Stimulated activated CD4-positive, alpha-beta T cell treated with anti-CD3 and anti-CD28 coated beads, TNF-alpha, amount 100 ng/mL, for 4 hours (primary cell): ENCODE results near the gene PRSS8.
"Not testable (repeated sequence)": the region's sequence is repeated elsewhere in the genome, so short reads cannot be mapped to it uniquely, and the experiment has no call there.

ENCODE experiments used
- DNase-seq, 3 experiments: peaks; one replicate each; pipeline ENCODE4 v3.0.0-alpha.2; 2020; ENCODE audit warnings: low read depth in 3 of 3

Gene PRSS8

DNA sequence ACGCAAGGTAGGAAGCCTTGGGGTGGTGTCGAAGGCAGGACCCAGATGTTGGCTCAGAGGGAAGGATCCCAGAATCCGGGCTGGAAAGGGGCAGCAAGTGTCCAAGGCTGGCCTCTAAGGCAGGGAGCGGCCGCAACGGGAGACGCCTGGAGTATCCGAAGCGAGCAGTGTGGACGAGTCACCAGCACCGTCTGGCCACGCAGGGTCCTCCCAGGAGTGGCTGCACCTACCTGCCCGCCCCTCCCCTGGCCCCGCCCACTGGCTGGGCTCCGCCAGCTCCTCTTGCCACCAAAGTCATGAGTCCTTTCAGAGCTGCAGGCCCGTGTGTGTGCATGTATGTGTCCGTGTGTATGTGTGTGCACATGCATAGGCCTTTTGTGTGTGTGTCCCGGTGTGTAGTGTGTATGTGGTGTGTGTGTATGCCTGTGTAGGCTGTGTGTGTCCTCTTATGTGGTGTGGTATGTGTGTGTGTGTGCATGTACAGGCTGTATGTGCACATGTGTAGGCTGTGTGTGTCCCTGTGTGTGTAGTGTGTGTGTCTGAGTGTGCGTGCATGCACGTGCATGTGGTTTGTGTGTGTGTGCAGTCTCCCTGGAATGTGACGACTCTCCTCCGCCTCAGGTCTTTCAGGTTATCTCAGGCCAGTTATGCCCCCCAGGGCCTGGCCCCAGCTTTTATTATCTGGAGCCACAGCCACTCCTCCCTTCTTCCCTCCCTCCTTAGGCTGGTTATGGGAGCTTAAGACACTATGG, at the start of gene PRSS8:
Gene PRSS8, minus strand, starts transcription at position 193 of the 752 bp plus-strand sequence. CDS start 229 bp downstream, outside the sequence.
- DNase-seq = no peak

DNA sequence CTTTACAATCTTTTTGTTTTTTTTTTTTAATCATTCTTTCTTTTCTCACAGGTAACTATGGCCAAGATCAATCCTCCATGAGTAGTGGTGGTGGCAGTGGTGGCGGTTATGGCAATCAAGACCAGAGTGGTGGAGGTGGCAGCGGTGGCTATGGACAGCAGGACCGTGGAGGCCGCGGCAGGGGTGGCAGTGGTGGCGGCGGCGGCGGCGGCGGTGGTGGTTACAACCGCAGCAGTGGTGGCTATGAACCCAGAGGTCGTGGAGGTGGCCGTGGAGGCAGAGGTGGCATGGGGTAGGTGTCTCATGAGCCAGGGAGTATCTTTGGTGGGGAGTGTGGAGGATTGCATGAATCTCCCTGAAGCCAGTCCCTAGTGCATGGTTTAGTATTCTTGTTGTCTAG, 49.4 kb upstream of the PRSS8 start:
- no peak for DNase-seq

DNA sequence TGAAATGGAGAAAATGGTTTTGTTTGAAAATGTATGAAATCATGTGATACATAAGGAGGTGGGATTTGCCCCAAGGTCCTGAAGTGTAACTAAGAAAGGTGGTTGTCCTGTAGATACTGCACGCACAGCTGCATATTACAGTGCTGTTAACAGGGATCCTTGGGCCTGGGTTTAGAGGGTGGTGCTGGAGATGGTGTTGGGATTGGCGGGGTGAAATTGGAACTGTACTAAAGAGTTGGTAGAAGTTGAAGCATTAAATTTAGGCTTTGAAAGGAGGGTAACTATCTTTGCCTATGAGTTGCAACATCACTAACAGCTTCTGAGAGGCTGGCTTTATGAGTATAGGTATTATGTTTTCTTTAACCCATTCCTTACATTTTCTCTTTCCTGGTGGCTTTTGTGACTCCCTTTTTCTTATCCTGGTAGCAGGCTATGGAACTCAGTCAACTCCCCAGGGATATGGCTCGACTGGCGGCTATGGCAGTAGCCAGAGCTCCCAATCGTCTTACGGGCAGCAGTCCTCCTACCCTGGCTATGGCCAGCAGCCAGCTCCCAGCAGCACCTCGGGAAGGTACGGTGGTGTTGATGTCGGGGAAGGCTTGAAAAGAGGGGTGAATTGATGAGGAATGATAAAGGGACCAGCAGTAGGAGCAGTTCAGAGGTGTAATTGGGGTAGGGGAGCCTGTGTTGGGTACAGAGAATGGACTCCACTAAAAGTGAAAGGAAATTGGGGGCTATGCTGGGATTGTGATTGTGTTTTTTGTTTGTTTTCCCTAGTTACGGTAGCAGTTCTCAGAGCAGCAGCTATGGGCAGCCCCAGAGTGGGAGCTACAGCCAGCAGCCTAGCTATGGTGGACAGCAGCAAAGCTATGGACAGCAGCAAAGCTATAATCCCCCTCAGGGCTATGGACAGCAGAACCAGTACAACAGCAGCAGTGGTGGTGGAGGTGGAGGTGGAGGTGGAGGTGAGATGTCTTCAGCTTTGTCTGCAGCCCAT, 48.2 kb upstream of the PRSS8 start:
- DNase-seq = no peak

DNA sequence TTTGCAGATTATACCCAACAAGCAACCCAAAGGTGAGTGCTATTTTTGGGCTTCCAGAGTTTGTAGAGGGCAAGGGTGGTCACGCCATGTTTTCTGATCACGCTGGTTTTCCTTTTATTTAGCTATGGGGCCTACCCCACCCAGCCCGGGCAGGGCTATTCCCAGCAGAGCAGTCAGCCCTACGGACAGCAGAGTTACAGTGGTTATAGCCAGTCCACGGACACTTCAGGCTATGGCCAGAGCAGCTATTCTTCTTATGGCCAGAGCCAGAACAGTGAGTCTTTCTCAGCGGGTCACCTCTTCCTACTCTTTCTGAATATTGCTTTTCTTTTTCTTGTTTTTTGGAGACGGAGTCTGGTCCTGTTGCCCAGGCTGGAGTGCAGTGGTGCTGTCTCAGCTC, 46.9 kb upstream of the PRSS8 start:
- DNase-seq = no peak

DNA sequence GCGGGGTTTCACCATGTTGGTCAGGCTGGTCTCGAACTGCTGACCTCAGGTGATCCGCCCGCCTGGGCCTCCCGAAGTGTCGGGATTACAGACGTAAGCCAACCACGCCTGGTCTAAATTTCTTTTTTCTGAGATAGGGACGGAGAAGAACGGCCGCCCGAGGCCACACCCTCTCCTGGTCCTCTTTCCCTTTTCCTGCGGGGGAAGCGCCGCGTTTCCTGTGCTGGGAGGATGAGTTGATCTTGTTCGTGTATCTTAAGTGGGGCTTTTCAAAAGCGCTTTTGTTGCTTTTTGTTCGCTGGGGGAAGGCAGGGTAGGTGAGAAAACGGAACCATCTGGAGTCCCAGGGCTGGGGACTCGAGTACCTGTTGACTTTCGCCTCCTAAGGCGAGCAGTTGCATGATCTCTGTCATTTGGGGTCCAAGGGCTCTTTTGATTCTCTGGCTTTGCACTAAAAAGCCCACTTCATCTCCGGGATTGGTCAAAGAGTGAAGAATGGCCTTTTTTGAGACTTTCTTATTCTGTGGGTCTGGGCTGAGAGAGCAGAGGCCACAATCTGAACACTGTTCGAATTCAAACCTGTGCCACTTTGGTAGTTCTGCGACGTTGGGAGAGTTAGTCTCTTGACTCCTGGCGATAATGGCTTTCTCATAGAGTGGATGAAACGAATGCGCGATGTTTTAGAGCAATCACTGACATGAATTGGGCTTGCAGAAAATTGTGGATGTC, 45.7 kb upstream of the PRSS8 start:
- peak in 1 of 3 experiments; percentile 12 for DNase-seq

DNA sequence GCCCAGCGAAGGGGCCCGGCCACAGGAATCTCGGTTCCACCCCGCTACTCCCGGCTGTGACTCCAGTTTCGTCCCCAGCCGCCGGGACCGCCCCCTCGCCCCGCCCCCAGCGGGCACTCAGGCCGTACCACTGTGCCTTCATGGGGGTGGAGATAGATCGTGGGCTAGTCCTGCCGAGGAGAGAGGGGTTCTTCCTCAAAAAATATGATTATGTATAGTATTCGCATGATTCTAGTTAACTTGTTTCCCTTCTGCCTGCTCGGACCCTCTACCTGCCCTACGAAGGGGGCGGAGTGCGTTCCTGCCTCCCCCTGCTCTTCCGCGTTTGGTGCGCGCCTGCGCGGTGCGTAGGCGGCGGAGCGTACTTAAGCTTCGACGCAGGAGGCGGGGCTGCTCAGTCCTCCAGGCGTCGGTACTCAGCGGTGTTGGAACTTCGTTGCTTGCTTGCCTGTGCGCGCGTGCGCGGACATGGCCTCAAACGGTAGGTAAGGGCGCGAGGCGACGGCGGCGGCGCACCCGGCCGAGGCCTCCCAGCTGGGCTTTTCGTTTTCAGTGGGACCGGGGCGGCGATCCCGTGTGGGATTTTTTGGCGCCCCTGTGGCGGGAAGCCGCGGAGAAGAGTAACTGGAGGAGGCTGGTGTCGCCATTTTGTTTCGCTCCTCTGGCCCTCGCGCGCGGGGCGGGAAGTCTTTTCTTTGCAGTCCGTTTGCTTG, 44.4 kb upstream of the PRSS8 start, which contains the start of gene FUS:
Gene FUS, plus strand, starts transcription at position 393 of the 713 bp plus-strand sequence. Its CDS starts 76 bp downstream, at position 469.
- peak; percentile 75 to 89 (median 84) for DNase-seq

DNA sequence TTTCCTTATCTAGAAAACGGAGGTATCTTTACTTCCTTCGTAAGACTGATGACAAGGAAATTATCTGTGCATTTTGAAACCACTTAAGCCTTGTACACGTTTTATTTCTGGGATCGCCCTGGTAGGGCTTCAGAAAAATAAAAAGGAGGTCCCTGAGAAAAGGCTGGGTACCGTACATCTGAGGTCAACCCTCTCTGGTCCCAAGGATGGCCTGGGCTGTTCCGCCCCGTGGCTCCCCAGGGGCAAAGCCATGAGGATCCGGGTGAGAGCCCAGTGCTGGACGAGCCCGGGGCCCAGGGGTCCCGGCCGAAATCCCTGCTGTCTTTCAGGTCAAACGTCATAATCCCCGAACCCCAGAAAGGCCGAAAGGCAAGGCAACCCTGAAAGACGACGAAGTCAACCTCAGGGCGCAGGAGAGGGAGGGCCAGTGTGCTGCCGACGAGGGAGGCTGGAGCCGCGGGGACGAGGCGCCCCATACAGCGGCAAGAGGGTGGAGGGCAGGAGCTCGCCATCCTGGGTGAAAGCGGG, 43.8 kb upstream of the PRSS8 start:
- DNase-seq = no peak

DNA sequence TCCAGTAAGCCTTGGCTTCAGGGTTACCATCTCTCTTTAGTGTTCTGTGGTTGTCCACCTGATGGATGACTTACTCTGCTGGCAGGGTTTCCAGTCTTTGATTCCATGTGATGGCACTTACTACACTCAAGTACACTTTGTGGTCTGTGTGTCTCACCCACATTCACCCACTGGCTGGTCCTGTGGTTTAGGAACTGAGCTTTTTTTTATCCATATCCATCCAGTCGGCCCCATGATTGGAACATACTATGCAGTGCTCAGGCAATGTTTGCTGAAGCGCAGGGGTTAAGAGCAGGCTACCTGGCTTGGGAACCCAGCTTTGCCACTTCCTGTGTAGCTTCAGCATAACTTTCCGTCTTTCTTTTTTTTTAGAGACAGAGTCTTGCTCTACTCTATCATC, 41.6 kb upstream of the PRSS8 start:
- peak in 1 of 3 experiments; percentile 18 for DNase-seq

DNA sequence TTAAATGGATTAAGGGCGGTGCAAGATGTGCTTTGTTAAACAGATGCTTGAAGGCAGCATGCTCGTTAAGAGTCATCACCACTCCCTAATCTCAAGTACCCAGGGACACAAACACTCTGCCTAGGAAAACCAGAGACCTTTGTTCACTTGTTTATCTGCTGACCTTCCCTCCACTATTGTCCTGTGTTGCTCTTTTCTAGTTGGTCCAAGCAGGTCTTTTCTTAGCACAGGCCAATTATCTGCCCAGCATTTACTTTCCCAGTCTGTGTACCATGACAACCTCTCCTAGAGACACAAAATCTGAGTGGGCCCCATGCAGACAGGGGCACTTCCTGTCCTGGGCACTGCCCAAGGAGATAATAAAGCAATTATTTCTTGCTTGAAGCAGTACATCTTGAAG, 34.5 kb upstream of the PRSS8 start:
- DNase-seq = not testable (repeated sequence)

DNA sequence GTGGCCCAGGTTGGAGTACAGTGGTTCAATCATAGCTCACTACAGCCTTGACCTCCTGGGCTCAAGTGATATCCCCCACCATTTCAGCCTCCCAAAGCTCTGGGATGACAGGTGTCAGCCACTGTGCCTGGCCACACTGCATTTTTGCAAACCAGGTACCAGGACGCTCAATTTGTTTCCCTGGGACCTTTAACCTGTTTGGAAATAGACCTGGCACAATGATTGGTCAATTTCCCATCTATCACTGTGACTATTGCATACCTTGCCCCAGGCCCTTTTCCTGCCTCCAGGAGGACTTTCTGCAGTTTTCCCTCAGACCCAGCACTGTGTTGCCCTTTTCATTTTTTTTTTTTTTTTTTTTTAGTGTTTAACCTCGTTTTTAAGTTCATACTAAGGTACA, 33.3 kb upstream of the PRSS8 start:
- no peak for DNase-seq

DNA sequence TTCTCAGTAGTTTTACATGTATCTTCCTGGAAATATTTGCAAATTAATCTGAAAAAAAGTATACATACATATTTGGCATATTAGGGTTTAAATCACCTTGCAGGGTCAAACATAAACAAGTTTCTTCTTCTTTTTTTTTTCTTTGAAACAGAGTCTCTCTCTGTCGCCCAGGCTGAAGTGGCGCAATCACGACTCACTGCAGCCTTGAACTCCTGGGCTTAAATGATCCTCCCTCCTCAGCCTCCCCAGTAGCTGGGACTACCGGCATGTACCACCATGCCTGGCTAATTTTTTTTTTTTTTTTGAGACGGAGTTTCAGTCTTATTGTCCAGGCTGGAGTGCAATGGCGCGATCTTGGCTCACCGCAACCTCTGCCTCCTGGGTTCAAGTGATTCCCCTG, 31.8 kb upstream of the PRSS8 start:
- DNase-seq = no peak

DNA sequence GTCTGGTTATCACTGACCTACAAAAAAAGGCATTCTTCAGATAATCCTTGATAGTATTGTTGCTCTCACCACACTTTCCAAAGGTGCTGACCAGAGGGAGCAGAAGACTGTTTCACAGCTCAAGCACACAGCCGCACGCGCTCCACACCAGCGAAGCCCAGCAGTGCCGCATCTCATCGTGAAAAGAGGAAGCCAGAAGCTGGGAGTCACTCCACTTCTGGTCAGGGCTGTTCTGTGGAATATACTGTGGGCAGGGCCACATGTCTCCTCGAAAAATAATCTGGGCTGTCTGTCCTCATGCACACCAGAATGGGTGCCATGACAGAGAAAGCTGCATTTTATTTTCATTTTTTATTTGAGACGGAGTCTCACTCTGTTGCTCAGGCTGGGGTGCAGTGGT, 21.6 kb upstream of the PRSS8 start:
- no peak for DNase-seq

DNA sequence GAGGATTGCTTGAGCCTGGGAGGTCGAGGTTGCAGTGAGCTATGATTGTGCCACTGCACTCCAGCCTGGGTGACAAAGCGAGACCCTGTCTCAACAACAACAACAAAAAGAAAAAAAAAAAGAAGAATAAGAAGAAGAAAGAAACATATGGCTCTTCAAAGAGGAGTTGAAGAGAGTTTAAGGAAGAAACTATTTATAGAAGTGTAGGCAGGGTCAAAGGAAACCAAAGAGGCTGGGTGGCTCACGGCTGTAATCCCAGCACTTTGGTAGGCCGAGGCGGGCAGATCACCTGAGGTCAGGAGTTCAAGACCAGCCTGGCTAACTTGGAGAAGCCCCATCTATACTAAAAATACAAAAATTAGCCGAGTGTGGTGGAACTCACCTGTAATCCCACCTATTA, 15.4 kb upstream of the PRSS8 start:
- DNase-seq = not testable (repeated sequence)

DNA sequence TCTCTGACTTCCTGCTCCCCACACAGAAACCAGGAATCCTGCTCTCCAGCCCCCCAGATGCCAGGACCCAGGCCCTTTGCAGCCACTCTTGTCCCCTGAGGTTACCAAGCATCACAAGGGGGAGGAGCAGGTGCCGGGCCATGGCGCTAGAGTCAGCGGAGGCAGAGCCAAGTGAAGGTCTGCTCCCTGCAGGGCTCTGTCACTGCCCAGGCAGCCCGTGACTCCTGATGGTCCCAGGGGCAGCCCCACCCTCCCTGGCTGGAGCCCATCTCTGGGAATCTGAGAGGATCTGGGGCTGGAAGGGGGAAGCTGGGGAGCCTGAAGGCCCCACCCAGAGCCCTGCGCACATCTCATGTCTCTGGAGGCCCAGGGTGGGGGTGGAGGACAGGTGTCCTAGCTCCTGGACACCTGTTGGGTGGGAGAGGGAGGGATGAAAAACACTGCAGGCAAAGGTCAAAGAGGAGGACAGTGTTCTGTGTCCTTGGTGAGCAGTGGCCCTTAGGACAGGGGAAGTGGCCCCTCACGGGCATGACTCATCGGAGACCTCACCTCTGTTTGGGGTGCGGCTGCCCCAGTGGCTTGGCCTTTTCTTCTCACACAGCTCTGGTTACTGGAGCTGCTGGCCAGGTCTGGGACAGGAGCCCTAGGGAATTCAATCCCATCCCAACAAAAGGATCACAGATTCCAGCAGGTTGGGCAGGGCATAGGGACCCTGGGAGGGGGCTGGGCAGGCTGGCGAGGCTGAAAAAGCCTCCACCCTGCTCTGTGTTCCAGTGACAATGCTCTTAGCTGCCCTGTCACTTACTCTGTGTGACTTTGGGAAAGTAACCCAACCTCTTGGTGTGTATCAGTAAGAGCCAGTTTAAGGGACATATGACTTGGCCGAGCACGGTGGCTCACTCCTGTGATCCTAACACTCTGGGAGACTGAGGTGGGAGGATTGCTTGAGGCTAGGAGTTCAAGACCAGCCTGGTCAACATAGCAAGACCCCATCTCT, 14.7 kb upstream of the PRSS8 start, which contains the start of gene PRSS36:
Gene PRSS36, minus strand, starts transcription at position 173 of the 997 bp plus-strand sequence. Its CDS starts 31 bp downstream, at position 142.
- DNase-seq = no peak

DNA sequence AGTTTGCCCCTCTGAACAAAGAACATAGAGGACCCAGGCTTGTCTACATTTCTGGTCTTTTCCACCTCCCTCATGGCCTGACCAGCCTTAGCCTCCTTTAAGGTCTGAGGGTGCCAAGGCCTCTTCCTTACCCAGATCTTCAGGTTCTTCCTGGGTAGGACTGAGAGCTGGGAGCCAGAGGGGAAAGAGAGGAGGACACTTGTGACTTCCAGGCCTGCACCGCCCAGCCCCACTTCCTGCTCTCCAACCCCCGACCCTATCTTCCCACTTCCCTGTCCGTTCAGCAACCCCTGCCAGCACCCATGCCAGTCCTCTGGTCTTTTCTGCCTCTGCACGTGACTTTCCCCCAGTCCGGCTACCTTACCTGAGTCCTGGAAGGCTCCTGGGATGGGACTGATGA, 13.8 kb upstream of the PRSS8 start:
- no peak for DNase-seq

DNA sequence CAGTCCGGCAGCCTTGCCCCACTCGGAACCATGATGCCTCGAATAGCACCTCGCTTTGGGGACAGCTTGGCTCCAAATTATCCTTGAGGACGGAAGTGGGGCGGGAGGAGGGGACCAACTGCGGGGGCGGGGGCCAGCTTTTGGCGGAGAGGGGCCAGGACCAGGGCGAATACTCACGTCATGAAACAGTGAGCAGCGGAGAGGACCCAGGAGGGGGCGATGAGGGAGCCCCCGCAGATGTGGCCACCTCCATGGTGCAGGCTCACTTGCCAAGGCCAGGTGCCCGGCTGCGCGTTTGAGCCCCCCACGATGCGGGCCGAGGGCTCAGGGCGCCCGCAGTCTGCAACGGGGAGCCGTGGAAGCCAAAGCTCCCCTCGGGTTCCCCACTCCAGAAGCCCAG, 13.4 kb upstream of the PRSS8 start:
- DNase-seq = no peak

DNA sequence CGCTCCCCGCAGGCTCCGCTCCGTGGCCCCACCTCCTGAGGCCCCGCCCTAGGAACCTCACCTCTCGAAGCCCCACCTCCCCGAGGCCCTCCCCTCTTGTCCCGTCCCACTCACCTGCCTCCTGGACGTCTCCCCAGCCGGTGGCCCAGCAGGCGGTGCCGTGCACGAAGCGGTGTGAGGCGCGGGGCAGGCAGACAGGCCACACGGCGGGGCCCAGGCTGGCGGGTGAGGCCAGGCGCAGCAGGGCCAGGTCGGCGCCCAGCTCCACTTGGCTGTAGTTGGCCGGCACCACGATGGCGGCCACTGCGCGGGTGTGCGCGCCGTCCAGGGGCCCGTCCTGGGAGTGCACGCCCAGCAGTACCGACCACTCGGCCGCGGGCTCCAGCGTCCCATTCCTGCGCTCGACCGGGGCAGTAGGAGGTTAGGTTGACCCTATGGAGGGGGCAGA, 12.8 kb upstream of the PRSS8 start:
- no peak for DNase-seq

DNA sequence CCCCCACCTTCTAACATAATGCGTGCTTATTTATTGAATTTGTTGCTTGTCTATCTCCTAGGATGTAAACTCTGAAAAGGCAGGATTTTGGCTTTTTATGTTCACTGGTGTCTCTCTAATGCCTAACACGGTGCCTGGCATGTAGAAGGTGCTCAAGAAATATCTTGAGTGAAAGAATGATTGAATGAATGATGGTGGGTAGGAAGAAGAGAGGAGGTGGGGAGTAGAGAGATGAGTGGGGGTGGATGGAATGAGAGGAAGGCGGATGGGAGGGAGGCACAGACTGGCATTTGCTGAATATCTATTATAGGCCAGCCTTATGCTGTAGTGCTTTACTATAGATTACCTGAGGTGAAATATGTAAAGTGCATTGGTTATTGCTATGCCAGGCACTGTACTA, 12.0 kb upstream of the PRSS8 start:
- no peak for DNase-seq

DNA sequence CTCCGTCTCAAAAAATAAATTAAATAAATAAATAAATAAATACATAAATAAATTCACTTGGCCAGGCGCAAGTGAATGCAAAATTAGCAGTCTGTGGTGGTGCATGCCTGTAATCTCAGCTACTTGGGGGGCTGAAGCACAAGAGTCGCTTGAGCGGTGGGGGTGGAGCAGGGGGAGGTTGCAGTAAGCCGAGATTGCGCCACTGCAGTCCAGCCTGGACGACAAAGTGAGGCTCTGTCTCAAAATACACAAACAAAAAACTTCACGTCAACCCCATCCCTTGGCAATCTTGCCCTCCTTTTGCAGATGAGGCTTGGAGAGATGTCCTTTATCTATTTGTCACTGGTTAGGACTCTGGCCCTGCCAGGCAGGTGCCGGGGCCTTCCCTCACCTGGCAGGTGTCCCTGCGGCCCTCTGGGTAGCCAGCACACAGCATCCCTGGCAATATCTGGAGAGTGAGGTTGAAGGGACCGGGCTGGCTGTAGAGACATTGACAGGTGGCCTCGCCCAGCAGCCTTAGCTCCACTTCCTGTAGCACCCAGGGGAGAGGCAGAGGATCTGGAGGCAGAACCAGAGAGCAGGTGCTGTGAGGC, 10.0 kb upstream of the PRSS8 start:
- no peak for DNase-seq
